Esophagus muscularis mucosa (tissue), 4 donors: ENCODE data around the gene GOPC. TPM values are rescaled to one million over a fixed set of nuclear protein-coding genes. Genes with fewer than 3 reads are reported as not detected.

Experiments used
- DNase-seq: peaks from one replicate; pipeline ENCODE4 v3.0.0-alpha.2; 2017; ENCODE audit errors: extremely low spot score
- H3K27ac ChIP-seq, 4 donors: fragments of 200-600 bp; sonication (generic); replicated peaks in 1 of 4; 1 replicate in 3 of 4; 2 replicates in 1 of 4; pipeline ENCODE4 v1.5.1; 2016 to 2019; ENCODE audit warnings: mild to moderate bottlenecking in 1 of 4
- H3K27me3 ChIP-seq, 4 donors: fragments of 200-600 bp; sonication (generic); one replicate each; pipeline versions ENCODE4 v1.5.1 to v1.6.0; 2016 to 2019
- H3K36me3 ChIP-seq, 4 donors: fragments of 200-600 bp; sonication (generic); one replicate each; pipeline ENCODE4 v1.5.1; 2016 to 2019
- H3K4me1 ChIP-seq, 4 donors: fragments of 200-600 bp; sonication (generic); one replicate each; pipeline ENCODE4 v1.5.1; 2016 to 2019
- H3K4me3 ChIP-seq, 4 donors: fragments of 200-600 bp; sonication (generic); 1 replicate in 2 of 4; 2 replicates in 2 of 4; pipeline ENCODE4 v1.5.1; 2016 to 2019; ENCODE audit warnings: mild to moderate bottlenecking in 4 of 4, moderate library complexity in 1 of 4
- H3K9me3 ChIP-seq, 4 donors: fragments of 200-600 bp; sonication (generic); 1 replicate in 3 of 4; 2 replicates in 1 of 4; pipeline ENCODE4 v1.5.1; 2016 to 2019
- CTCF ChIP-seq, 3 experiments: fragments of 200-600 bp in 2 of 3; fragments of 450-650 bp in 1 of 3; sonication (generic) in 2 of 3; IDR thresholded peaks; one replicate each; pipeline ENCODE4 v1.5.1; 2017 to 2019; ENCODE audit warnings: antibody characterized with exemption in 3 of 3, mild to moderate bottlenecking in 2 of 3, moderate library complexity in 1 of 3
- EP300 ChIP-seq: sonication (generic); formaldehyde crosslinking; IDR thresholded peaks from one replicate; pipeline ENCODE4 v1.6.1; 2017; ENCODE audit warnings: antibody characterized with exemption
- POLR2A ChIP-seq: fragments of 450-650 bp; IDR thresholded peaks from one replicate; pipeline ENCODE4 v1.6.1; 2017; ENCODE audit warnings: antibody characterized with exemption, moderate library complexity, mild to moderate bottlenecking, low read depth
- POLR2AphosphoS5 ChIP-seq, 2 donors: sonication (generic); formaldehyde crosslinking; IDR thresholded peaks; one replicate each; pipeline ENCODE4 v1.6.1; 2017; ENCODE audit warnings: antibody characterized with exemption in 2 of 2
- WGBS: methylation state at CpG from one replicate; pipeline ENCODE4 v1.1.5; 2018; 5-methylcytosine and 5-hydroxymethylcytosine counted together
- intact Hi-C: fragments of 100-400 bp; cut with DNase I; formaldehyde crosslinking; loops from one replicate; pipeline ENCODE4 v1.15.1; 2023
- total RNA-seq, 4 donors: library from RNA; depleted of rRNA; stranded (reverse); fragments of >200 nt; gene quantifications; one replicate each; pipeline versions ENCODE4 v1.1.0 to v1.2.1, GENCODE V29; 2016

The GOPC gene
- total RNA-seq, 4 donors from 2014 or later: 18.8 to 25.7 (median 22.8) TPM

- no peak for DNase-seq
- no peak for TF ChIP-seq POLR2AphosphoS5 (IDR thresholded peaks at IDR 0.05)
- no peak for TF ChIP-seq EP300
- no peak for TF ChIP-seq CTCF (IDR thresholded peaks at IDR 0.05)
- TF ChIP-seq POLR2A: no peak
- Histone ChIP-seq H3K27ac (no peak overlapping the region), H3K36me3 (peaks cover 0 to 6% (median 0%) of the 10 kb centered on the region in 4 donors), H3K9me3 (no peaks in the 10 kb centered on the region), H3K4me3 (peak overlapping the region; percentile 17 to 97 (median 77)), H3K27me3 (no peaks in the 10 kb centered on the region), H3K4me1 (peaks cover 21 to 39% (median 29%) of the 10 kb centered on the region in 4 donors)
- 67% methylated on average over 6 of the region's 6 CpGs for WGBS
- intact Hi-C loops: loop anchor here (5.0 kb wide), 2 partner anchors 48 to 77 kb away; partner anchors contain the start of gene NUS1
Observed at GRCh38 chr6:117600008-117600743, 2.1 kb downstream of the GOPC start.

GRCh38 chr6:117597755-117598154 lies 4.6 kb downstream of the GOPC start:
- no peak overlapping the region for H3K27ac ChIP-seq
- 92% methylated on average over 2 of the region's 2 CpGs for WGBS
- H3K36me3 ChIP-seq: peaks cover 0 to 6% (median 0%) of the 10 kb centered on the region in 4 donors
- H3K4me3 ChIP-seq: no peak overlapping the region
- no peak for DNase-seq
- no peaks in the 10 kb centered on the region for H3K9me3 ChIP-seq
- no peaks in the 10 kb centered on the region for H3K27me3 ChIP-seq
- intact Hi-C loops: no loop called here
- peaks cover 21 to 33% (median 22%) of the 10 kb centered on the region in 4 donors for H3K4me1 ChIP-seq
- no peak for TF ChIP-seq EP300
- no peak for TF ChIP-seq POLR2AphosphoS5 (IDR thresholded peaks at IDR 0.05)
- TF ChIP-seq CTCF (IDR thresholded peaks at IDR 0.05): no peak
- no peak for TF ChIP-seq POLR2A

- Histone ChIP-seq H3K9me3 (no peaks in the 10 kb centered on the region), H3K36me3 (peaks cover 0 to 10% (median under 1%) of the 10 kb centered on the region in 4 donors), H3K4me3 (no peak overlapping the region), H3K27ac (no peak overlapping the region), H3K4me1 (peaks cover 9 to 19% (median 15%) of the 10 kb centered on the region in 4 donors), H3K27me3 (no peaks in the 10 kb centered on the region)
- no peak for DNase-seq
- WGBS: 100% methylated on average over 2 of the region's 2 CpGs
- TF ChIP-seq CTCF (IDR thresholded peaks at IDR 0.05): no peak
- TF ChIP-seq POLR2AphosphoS5 (IDR thresholded peaks at IDR 0.05): no peak
- TF ChIP-seq POLR2A: no peak
- TF ChIP-seq EP300: no peak
- intact Hi-C loops: no loop called here
Observed at GRCh38 chr6:117595099-117595923, 7.0 kb downstream of the GOPC start.

GRCh38 chr6:117592983-117593759 lies 9.1 kb downstream of the GOPC start:
- Histone ChIP-seq H3K9me3 (no peaks in the 10 kb centered on the region), H3K27me3 (no peaks in the 10 kb centered on the region), H3K4me3 (no peak overlapping the region), H3K36me3 (peaks cover 0 to 26% (median 14%) of the 10 kb centered on the region in 4 donors), H3K27ac (no peak overlapping the region), H3K4me1 (peaks cover 0 to 5% (median 0%) of the 10 kb centered on the region in 4 donors)
- TF ChIP-seq EP300 (no peak), CTCF (IDR thresholded peaks at IDR 0.05) (no peak), POLR2A (no peak), POLR2AphosphoS5 (IDR thresholded peaks at IDR 0.05) (no peak)
- intact Hi-C loops: no loop called here
- WGBS: 90% methylated on average over 3 of the region's 3 CpGs
- DNase-seq: no peak
